Activated CD4-positive, alpha-beta T cell treated with anti-CD3 and anti-CD28 coated beads, Interleukin-10, Interleukin-2, amounts not matched to agents 100 ng/mL and 50 ng/mL, durations not matched to agents 16 hours and 8 hours (primary cell): ENCODE measurements around the gene PVALEF.

Source experiments
- DNase-seq: peaks from one replicate; pipeline ENCODE4 v3.0.0-alpha.2; 2020

The PVALEF gene

DNA sequence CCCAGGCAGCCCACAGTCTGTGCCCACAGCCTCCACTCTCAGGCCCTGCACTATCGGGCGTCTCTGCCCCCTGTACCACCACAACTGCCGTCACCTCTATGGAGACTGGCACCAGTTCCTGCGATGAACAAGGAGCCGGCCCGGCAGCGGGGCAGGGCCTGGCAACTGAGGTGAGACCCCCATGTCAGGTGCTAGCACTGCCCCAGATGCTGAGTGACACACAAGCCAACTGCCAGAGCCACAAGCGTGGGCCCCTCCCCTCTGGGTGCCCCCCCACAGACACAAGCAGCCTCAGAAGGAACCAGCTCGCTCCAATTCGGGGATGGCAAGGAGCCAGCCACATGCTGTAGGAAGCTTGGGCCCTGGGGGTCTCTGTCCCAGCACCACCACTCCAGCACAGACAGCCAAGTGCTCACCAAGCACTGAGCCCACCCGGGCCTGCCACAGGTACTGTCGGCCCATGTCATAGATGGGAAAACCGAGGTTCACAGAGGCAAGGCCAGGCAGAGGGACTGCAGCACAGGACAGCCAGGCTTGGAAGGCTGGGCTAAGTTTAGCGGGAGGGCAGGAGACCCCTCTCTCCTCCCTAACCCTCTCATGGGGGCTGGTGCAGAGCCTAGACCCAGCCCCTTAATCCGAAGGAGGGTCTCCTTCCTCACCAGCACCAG, 1.5 kb upstream of the PVALEF start:
- no peak for DNase-seq

DNA sequence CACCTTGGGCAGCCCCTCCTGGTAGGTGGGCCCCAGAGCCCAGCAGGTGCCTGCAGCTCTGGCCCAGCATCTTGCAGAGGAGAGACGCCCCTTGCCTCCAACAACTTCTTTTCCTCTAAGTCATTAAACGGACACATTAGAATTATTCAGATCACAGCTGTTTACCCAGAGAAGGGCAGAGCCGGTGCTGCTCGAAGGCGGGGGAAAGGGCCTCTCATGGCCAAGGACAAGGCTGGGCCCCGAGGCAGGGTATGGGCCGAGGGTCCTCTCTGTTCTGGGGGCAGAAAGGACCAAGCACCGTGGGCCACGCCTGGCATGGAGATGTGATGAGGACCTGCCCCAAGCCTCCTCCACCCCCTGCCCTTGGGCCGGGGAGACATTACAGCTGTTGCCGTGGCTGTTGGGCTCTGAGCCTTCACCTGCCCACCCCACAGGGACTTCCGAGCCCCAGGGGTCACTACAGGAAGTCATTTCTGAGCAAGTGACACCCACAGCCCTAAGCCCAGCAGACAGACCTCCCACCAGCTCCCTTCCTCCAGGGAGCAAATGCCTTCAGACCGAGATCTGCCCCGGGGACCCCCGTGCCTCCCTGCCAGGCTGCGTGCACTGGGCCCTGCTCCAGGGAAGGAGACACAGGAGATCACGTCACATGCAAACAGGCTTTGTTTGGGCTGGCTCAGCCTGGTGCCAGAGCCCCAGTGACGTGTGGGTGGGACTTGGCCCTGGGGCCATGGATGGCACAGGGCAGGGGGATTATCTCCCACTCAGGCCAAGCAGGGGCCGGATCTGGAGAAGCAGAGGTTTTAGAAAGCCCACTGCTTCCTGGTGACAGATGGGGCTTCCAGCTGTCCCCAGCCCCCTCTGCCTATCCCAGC, 699 bp upstream of the PVALEF start:
- DNase-seq: no peak

DNA sequence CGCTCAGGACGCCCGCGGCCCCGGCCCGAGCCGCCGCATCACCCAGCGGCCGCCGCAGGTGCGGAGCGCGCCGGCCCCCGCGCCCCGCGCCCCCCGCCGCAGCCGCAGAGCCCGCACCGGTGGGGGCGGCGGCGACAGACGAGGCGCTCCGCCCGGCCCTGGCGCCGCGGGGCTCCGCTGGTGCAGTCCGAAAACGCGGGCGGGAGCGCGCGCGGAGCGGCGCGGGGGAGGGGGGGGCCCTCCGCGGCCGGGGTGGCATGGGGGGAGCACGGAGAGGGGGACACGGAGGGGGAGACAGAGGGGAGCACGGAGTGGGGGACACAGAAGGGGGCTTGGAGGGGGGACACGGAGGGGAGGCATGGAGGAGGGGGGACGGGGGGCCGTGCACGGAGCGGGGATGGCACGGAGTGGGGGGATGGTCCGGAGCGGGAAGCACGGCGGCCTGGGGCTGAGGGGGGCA, 756 bp downstream of the PVALEF start, which contains the start of gene AATK:
Gene AATK (minus strand): TSS at position 189 of the 460 bp plus-strand sequence. CDS start 229 bp downstream, outside the sequence.
- DNase-seq: no peak

DNA sequence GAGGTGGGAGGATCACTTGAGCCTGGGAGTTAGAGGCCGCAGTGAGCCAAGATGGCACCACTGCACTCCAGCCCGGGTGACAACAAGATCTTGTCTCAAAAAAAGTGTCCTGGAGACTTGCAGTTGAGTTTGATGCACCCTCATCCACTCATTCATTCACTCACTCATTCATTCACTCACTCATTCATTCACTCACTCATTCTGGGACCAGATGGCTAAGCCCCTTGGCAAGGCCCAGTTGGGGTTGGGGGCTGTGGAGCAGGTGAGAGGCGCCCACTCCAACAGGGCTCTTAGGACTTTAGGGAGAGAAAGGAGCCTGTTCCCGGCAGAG, 1.9 kb downstream of the PVALEF start:
- DNase-seq: no peak

DNA sequence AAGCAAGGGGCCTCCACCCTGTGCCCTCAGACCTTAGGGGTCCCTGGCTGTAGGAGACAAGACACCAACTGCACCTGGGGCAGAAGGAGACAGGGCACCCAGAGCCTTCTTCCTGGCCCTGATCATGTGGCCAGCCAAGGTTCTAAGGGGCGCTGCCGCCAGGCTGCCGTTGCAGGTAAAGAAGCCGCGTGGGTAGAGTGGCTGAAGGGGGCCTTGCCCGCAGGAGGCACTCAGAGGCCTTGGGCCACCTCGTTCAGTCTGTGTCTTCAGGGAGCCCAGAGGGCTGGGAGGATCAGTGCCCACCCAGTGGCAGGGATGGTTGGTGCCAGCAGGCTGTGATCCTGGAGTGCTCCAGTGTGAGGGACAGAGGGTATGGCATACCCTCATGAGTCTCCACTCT, 2.3 kb downstream of the PVALEF start:
- no peak for DNase-seq

DNA sequence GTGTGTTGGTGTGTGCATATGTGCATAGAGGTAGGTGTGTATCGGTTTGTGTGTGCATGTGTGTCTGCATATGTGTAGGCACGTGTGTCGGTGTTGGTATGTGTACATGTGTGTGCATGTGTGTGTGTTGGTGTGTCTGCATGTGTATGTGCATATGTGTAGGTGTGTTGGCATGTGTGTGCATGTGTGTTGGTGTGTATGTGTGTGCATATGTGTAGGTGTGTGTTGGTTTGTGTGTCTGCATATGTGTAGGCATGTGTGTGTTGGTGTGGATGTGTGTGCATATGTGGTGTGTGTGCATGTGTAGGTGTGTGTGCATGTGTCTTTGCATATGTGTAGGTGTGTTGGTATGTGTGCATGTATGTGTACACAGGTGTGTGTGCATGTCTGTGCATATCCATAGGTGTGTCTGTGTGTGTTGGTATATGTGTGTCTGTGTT, 4.6 kb downstream of the PVALEF start:
- no peak for DNase-seq

DNA sequence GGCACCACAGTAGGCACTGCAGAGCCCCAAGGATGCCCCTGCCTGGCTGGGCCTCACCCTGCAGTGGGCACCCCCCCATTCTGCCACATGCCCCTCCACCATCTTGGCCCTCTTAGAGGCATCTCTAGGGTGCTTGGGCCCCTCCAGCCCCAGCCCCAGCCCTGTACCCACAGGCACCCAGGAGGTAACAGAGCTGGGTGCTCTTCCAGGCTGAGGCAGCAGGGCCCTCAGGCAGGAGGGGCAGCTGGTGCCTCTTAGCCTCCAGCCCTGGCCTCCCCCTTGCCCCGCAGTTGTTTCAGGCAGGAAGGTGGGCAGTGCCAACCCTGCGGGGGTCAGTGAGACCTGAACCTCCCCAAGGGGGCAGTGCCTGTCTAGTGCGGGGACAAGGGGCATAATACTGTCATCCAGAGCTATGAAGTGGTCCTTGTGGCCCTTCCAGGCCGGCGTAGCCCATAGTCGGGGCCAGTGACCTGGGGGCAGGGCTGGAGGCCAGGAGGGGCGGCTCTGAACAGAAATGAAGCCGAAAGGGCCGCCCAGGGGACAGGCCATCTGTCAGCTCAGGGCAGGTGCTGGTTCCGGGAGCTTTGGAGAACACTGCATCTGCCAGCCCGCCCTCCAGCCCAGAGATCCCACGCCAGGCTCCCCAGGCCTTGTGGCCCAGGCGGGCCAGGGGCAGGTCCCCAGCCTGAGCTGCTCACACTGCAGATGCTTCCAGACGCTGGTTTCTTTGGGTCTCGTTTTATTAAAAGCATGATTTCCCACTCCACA, 5.6 kb downstream of the PVALEF start:
- DNase-seq: no peak

DNA sequence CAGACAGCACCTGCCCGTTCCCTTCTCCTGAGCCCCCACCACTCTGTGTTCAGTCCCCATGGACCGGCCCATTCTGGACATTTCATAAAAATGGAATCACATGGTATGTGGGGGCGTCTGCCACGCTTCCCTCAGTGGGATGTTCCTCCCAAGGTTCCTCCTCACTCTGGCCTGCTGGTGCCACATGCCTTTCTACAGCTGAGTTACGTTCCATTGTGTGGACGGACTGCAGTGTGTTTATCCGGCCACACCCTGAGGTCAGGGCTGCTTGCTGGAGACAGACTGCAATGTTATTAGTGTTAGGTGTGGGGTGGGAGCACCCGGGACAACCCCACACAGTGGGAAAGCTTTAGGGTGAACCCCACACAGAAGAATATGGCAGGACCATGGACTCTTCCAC, 6.6 kb downstream of the PVALEF start:
- no peak for DNase-seq

DNA sequence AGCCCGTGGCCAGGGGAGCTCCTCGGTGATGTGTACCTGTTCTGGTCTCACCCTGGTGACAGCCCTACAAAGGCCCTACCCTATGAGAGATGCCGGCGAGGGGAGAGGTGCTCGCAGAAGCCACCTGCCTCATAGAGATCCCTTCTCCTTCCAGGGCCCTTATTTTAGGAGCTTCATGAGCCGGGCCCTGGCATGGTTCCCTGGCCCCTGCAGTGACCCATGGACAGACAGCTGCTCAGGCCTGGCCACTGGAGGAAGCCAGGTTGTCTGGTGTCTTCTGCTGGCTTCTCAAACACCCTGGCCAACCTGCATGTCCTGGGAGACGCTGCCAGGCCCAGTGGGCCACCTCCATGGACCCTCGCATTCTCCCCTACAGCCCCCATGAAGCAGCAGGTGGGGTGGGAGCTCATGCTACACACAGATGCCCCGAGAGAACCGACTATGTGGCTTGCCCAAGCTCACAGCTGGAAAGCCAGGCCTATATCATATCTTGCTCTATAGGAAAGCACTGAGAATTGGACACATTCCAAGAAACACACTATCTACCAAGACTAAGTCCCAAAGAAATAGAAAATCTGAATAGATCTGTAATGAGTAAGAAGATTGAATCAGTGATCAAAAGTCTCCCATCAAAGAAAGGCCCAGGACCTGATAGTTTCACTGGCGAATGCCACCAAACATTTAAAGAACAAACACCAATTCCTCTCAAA, 7.9 kb downstream of the PVALEF start:
- no peak for DNase-seq

DNA sequence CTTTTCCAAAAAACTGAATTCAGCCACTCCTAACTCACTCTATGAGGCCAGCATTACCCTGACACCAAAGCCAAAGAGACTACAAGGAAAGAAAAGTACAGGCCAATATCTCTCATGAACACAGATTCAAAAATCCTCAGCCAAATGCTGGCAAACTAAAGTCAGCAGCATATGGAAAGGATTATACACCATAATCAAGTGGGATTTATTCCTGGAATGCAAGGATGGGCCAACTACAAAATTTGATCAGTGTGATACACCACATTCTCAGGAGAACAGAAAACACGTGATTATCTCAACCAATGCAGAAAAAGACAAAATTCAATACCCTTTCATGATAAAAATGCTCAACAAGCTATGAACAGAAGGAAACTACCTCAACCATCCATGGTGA, 8.5 kb downstream of the PVALEF start:
- no peak for DNase-seq

DNA sequence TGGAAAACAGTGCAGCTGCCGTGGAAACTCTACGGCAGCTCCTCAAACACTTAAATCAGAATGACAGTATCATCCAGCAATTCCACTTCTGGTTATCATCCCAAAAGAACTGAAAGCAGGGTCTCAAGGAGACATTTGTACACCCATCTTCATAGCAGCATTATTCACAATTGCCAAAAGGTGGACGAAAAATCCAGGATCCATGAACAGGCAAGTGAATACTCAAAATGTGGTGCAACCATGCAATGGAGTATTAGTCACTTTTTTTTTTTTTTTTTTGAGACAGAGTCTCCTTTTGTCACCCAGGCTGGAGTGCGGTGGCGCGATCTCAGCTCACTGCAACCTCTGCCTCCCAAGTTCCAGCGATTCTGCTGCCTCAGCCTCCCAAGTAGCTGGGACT, 11.4 kb downstream of the PVALEF start:
- DNase-seq: no peak

DNA sequence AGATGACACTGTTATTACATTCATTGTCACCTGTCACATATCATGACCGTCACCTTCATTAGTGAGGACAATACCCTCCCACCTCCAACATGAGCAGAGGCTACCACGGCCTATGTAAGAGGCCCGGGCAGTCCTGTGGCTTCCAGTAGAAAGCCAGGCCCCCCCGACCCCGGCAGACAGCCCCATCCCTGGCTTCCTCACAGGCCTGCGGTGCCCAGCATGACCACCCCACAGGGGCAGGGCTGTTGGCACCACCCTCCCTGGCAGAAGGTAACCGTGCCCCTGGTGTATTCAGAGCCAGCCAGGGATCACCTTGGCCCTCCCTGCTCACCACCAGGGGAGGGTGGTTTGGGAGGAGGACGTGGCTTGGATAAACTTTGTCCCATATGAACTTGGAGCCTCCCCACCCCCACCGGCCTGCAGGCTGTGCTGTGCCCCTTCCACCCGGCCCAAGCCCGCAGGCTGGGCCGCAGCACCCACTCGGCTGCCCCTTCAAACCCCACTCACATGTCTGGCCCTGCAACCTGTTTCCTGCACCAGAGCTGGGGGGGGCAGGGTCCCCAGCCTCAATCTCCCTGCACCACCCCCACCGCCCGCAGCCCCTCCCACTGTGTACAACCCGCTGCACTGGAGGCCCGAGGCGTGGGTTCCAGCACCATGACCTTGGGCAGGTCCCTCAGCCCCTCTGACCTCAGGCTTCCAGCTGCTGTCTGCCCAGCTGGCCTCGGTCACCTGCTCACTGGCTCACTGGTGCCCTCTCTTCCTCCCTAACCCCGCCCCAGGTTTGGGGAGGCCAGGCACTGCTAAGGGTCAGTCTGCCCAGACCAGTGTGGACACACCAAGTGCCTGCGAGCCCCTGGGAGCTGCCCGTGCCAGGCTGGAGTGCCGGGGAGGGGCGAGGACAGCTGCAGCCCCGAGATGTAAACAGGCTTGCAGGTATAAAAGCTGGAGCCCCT, 13.1 kb downstream of the PVALEF start:
- no peak for DNase-seq

DNA sequence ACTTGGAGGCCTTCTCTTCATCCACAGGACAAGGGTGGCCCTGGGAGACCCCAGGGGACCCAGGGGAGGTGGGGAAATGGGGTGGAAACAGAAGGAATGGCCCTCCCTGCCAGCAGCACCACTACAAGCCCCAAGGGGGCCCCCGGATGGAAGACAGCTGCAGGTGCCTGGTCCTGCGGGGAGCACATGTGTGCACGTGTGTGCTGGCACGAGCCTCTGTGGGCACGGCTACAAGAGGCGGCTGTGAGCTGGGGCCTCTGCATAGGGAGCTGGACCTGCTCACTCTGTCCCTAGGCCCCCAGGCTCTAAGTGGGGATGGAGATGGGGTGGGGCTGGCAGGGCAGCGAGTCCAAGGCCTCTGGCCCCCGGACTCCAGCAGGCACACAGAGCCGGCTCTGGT, 13.9 kb downstream of the PVALEF start:
- no peak for DNase-seq

DNA sequence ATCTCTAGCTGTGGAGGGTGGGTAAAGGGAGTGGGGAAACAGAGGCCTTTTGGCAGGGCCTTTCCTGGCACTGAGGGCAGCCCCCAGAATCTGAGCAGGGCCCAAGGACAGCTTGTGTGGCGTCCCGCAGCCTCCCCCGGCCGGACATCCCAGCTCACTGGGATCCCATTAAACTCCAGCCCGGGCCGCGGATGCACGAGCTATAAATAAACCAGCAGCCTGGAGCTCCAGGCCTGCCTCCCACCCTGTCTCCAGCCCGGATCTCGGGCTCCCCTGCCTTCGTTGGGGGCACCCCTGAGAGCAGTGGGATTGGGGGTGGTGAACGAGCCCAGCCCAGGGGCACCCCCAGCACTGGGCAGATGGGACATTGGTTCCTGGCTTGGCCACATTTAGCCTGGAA, 14.6 kb downstream of the PVALEF start:
- no peak for DNase-seq

DNA sequence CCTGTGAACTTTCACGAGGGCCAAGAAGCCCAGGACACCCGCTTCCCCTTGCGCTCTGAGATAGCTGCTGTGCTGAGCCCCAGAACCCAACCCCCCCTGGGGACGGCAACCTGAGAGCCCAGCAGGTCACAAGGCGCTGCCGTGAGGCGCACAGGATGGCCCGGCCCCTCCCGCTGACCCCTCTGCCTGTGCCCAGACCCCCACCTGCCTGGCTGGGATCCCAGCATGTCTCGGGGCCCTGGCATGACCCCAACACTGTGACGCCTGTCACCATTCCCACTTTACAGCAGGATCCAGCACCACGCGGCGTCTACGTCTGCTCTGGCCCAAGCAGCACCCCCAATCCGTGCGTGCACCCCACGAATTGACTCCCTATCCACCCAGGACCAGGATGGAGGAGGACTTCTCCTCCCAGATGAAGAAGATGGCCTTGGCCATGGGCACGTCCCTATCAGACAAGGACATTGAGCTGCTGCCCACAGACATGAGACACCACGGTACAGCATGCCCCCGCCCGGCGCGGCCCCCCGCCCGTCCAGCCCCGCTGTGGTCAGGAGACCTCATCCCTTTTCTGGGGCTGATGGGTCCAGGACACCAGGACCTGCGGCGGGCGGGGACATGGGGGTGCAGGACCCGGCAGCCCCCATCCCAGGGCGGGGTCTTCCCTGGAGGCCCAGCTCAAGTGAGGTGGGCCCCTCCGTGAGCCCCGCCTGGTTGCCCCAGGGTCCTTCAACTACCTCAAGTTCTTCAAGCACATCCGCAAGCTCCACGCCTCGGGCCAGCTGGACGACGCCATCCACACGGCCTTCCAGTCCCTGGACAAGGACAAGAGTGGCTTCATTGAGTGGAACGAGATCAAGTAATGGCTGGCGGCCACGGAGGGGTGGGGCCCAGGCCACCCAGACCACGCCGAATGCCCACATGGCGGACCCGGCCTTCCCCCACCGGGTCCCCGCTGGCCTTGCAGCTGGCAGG, 15.8 kb downstream of the PVALEF start:
- no peak for DNase-seq

DNA sequence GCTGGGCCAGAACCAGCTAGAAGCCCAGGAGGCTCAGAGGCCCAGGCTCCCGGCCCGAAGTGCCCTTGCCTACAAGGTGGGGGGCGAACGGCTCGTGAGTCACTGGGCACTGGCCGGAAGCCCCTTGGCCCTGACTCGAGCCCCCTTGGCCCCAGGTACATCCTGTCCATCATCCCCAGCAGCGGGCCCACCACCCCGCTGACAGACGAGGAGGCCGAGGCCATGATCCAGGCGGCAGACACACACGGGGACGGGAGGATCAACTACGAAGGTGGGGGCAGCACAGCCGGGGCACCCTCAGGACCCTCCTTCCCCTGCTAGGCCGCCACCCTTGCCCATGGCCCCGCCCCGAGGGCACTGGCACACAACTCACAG, 16.5 kb downstream of the PVALEF start:
- DNase-seq: no peak

DNA sequence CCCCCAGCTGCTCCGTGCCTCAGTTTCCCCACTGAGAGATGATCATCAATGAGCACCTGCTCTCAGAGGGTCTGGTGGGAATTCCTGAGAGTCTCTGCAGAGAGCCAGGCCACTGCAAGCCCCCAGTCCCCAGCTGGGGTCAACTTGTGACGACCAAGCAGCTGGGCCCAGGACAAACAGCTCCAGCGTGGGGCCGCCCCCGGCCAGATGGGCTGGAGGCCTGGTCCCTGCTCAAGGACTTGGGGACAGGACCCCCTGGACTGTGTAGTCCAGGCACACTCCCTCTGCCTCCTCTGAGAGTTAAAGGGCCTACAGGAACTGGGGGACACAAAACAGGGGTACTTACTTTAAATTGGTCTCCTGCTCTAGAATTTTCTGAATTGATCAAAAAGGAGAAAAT, 17.3 kb downstream of the PVALEF start:
- DNase-seq: no peak

DNA sequence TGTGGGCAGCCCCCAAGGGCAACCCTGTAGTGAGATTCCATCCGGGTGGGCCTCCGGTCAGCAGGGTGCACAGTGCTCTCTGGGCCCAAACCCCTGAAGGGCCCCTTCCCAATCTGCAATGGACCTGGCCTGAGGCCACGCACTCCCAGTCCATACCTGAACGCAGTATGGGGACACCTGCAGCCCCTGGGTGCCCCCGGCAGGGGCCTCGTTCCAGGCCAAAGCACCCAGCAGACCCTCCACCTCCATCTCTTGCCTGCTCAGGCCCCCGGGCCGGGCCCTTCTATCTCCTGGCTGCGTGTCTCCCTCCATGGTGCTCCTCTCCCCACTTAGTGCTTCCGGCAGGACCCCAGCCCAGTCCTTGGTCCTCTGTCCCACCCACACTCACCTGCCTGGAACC, 18.0 kb downstream of the PVALEF start:
- DNase-seq: no peak

DNA sequence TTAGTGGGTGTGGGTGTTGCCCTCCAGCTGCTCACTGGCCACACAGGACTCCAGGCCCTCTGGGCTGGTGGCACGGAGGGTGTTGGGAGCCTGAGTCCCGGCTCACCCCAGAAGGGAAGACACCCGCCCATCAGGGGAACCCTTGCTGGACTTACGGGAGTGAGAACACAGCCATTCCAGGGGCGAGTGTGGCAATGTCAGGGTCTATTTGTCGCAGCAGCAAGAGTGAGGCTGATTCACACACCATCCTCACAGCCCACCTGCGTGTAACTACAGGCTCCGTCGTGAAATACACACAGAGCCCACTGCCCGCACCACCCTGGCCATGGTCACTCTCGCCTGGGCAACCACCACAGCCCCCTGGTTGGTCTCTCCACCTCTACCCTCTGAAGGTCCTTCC, 18.5 kb downstream of the PVALEF start:
- DNase-seq: no peak

DNA sequence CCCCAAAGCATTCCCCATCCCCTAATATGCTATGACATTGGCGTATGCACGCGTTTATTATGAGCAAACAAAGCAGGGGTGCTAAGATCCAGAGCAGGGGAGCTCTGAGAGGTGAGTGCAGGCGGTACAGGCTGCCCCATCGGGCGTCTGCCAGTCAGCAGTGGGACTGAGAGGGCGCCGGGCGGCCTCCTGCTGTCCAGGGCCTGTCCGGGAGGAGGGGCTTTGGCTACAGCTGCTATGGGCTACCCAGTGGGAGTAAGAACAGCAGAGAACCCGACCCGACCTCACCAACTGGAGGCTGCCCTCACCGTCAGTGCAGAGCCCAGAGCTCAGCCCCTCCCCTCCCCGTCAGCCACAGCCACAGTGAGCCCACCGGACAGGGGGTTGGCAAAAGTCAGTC, 19.2 kb downstream of the PVALEF start:
- no peak for DNase-seq

DNA sequence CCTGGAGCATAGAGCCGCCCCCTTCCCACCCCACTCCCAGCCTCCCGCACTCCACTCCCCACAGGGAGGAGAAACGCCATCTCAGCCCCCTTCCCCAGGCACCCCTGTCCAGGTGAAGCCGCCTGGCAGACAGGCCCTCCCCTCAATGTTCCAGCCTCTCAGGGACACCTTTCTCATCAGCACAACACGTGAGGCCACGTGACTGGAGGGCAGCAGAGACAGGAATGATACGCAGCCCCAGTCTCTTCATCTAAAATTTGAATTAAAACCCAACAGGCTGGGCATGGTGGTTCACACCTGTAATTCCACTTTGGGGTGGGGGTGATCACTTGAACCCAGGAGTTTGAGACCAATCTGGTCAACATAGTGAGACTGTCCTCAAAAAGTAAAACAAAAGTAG, 20.9 kb downstream of the PVALEF start:
- DNase-seq: no peak
